Cerebellar cortex (tissue), 1 donor: ENCODE measurements around the gene RIC3.
"Not testable (repeated sequence)": the region's sequence is repeated elsewhere in the genome, so short reads cannot be mapped to it uniquely, and the experiment has no call there.

Source experiments
- DNase-seq: peaks from one replicate; pipeline ENCODE4 v3.0.0-alpha.2; 2015; ENCODE audit warnings: low spot score

RIC3 gene

DNA sequence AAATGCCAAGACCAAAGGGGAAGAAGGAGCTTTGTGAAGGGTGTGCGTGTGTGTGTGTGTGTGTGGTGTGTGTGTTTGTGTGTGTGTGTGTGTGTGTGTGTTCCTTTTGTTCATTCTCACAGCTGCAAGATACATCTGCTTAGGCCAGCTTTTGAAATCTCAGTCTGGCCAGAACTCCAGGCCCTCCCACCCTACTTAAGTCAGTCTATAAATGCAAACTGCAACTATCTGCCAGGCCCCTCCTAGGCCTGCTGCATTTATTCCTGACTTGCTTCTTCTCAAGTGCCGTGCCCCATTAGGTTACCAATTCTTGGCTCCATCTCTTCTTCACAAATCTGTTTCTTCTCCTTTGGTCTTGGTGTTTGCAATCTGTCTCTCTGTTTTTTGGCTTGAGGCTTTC lies 21.6 kb upstream of the RIC3 start:
- no peak for DNase-seq

DNA sequence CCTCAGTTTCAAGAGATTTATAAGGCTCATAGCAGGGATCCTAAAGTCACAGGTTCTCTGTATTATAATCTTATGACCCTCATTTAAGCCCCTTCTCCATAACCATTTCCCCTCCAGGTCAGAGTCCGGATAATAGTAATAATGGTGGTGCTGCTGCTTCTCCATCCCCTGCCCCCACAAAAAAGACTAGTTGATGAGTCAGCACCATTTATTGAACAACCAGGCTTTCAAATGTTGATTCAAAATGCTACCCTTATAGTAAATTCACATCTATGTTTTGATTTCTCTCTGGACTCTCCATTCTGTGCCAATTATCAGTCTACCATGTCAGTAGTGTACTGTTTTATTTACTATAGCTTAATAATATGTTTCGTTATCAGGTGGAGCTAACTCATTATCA lies 17.6 kb upstream of the RIC3 start:
- no peak for DNase-seq

DNA sequence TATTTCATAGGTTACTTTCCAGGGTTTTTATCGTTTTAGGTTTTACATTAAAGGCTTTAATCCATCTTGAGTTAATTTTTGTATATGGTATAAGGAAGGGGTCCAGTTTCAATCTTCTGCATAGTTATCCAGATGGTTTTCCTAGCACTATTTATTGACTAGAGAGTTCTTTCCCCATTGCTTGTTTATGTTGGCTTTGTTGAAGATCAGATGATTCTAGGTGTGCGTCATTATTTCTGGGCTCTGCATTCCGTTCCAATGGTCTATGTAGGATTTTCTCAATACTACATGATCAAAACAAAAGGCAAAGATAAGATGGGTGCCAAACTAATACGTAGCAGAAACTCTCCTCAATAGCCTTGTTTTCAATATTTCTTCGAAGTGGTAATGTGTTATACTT lies 14.3 kb upstream of the RIC3 start:
- DNase-seq = no peak

DNA sequence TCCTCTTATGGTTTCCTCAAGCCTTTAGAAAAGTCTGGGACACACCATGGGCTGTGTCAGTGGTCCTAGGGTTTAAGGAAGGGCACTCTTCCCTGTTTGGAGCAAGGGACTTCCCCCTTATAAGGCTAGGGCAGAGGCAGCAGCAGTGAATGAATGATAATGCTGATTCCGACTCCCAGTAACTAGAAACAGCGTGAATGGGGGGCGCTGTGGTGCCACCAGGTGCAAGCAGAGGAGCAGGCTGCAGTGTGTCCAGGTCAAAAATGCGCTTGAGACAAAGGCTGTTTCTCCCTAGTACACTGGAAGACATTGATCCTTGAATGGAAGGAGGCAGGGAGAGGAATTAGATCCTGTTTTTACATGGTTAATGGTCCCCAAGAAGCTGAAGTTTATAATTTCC lies 11.6 kb upstream of the RIC3 start:
- no peak for DNase-seq

DNA sequence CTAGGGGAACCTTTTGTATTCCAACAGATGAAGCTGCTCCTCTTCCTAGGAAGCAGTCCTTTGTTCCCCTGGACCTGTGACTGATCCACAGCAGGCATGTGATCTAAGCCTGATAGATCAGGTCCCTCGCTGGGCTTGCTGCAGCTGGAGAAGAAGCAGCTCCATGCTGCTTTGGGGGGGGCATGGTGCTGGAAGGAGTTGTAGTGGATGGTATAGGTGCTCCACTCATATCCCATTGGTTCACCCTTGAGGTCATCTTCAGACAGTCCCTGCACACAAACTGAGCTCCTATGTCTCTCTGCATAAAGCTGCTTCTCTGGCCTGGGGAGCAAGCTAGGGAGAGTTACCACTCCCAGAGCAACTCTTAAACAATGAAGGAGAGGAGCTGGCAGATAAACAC lies 9.5 kb upstream of the RIC3 start:
- no peak for DNase-seq

DNA sequence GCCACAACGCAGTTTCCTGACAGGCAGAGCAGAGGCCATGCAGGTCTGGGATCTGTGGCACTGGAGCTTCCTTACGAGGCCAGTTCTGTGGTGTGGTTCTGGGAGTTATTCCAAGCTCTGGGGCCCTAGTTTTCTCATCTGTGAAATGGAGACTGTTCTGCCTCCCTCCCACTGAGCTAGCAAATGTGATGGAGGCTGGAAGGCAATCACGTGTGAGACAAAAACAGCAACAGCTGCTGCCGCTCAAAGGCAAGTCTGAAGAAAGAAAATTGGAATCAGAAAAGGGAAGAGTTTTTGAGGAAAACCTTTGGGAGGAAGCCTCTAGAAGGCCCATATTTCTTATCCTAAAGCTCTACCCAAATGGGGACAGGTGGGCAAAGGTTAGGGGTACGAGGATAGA lies 8.3 kb upstream of the RIC3 start:
- no peak for DNase-seq

DNA sequence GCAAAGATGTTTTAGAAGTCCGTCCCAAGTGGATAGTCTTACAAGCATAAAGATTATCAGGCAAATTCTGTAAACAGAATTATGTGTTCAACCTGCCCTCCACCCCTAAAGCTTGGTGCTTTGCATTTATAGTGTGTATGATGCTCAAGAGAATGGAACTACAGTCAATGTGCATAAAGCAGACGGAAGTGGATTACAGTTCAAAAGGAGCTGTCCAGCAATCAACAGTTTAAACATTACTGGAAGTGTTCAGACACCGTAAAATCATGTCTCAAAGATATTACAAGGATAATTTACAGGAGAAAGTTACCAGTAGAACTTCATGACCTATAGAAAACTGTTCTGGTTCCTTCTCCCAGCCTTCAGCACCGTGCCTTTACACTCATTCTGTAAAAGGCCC lies 1.0 kb downstream of the RIC3 start:
- no peak for DNase-seq

DNA sequence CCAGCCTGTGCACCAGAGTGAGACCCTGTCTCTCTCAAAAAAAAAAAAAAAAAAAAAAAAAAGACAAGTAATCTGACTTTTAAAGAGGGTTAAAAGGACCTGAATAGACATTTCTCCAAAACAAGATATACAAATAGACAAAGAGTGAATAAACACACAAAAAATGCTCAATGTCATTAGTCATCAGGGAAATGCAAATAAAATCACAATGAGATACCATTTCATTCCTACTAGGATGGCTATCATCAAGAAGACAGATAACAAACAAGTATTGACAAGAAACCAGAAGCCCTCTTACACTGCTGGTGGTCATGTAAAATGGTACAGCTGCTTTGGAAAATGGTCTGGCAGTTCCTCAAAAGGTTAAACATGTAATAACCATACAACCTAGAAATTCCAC lies 4.1 kb downstream of the RIC3 start:
- no peak for DNase-seq

- not testable (repeated sequence) for DNase-seq
These were observed 7.1 kb downstream of the RIC3 start for GRCh38 chr11:8161627-8162304.

GRCh38 chr11:8156877-8157276 lies 11.9 kb downstream of the RIC3 start:
- DNase-seq = no peak

GRCh38 chr11:8149726-8150125 lies 19.1 kb downstream of the RIC3 start:
- no peak for DNase-seq

DNA sequence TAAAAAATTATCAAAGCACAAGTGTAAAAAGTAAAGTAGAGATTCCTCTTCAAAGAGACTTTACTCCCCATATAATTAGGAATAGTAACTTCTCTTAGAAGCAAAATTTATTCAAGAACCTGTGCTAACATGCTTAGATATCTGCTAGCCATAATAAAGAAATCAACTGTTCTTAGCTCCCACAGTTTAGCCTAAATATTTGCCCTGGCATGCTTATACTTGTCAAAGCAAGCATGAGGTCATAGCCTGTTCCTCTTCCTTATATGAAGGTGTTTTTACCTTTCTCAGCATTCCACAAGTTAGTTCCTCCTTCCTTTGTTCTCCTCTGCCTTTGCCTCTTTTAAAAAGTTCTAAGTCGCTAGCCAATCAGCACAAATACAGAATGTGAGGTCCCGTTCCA lies 30.3 kb downstream of the RIC3 start:
- no peak for DNase-seq

- no peak for DNase-seq
These were observed 41.4 kb downstream of the RIC3 start for GRCh38 chr11:8127447-8127846.

GRCh38 chr11:8126649-8127289 lies 42.1 kb downstream of the RIC3 start:
- DNase-seq = no peak

- no peak for DNase-seq
These were observed 46.6 kb downstream of the RIC3 start for GRCh38 chr11:8122173-8122764.

DNA sequence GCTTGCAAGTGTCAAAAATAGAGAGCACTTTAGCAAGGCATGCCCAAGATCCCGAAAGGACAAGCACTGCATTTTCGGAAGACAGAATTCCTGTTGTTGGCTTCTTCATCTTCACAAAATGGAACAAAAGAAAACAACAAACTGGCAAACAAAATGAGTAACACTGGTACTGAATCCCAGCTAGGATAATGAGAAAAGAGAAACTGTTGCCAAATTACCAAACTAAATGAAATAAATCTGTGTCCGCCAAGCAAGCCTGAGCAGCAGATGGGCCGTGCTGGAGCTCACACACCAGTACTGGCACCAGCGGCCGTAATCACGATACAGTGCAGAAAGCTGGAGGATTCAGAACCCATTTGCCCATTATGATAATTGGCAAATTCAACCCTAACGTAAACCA lies 57.2 kb downstream of the RIC3 start:
- peak; percentile 86 for DNase-seq

GRCh38 chr11:8110396-8110795 lies 58.4 kb downstream of the RIC3 start:
- no peak for DNase-seq

DNA sequence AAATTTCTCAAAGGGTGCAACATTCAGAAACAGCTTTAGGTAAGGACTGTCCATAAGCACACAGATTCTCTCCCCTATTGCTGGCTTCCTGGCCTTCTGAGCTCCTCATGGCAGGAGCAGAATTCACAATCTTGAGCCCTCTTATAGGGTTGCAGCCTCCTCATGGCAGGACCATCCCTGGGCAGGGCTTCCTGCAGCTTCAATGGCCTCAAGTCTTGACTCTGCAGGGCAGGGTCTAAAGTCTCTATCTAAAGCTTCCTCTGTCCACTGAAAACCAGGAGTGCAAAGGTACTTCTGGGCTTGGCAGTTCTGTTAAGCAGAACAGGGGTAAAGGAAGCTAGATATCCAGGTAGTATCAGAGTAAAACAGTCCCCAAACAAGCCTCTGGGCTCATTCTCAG lies 59.1 kb downstream of the RIC3 start:
- DNase-seq = no peak

DNA sequence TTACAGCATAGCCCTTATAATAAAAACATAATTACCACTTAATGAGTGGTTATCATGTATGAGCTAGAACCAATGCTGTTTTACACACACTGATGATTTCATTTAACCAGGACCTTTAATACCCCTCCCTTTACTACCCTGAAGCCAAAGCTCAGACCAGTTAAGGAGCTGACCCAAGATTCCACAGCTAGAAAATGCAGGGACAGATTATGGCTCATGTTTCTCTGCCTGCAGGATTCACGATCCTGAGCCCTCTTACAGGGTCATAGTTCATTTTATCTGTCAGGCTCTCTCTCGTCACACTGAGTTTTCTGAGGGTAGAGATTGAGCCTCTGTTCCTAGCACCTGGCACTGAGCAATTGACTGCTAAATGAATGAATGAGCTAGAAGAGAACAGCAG lies 60.4 kb downstream of the RIC3 start:
- DNase-seq = no peak

DNA sequence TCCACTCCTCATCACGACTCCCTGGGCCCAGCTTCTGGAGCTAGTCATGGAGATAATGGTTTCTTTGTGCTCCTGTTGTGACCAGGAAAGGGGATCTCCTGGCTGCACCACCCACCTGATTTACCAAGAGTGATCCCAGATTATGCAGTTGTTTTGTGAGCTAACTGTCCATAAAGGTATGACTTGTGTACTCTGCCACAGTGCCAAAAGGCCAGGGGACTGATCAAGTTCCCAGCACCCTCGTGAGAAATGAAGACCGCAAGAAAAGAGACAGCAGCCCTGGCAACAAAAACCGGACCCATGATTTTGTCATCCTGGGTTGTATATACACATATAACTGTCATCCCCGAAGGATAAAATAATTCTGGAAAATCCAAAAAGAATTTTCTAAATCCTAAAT lies 61.2 kb downstream of the RIC3 start:
- no peak for DNase-seq

GRCh38 chr11:8106679-8107078 lies 62.1 kb downstream of the RIC3 start:
- no peak for DNase-seq

DNA sequence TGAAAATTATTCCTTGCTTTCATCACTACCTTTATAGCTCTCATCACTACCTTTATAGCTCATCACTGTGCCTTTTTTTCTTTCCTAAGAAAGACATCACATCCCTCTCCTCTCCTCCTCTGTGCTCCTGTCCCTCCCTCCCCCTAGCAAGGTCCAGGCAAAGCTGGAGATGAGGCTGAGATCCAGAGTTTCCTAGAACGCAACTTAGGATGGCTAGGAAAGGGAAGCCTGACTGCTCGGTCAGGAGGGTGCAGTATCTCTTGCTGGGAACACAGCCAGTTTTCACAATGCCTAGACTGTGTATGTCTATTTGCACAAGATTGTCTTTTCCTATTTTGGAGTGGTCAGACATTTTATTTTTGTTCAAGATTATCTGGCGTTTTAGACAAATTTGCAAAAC lies 63.2 kb downstream of the RIC3 start:
- DNase-seq = no peak

DNA sequence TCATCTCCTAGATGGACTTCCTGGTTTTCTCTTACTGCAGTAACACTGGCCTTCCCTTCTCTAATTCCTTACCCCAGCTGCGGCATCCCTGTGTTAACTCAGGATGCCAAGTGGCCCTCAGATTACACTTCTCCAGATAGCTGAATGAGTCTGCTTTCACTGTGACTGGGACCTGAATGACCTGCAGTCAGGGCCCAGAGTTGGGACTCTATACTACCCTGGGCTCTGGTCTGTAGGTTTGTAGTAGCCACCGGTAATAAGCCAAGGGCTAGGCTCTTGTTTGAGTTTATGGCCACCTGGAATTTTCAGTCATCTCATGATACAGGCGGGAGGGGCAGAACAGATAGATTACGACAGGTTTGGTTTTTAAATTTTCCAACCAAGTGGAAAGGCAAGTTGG lies 63.7 kb downstream of the RIC3 start:
- no peak for DNase-seq

- no peak for DNase-seq
These were observed 64.9 kb downstream of the RIC3 start for GRCh38 chr11:8103909-8104308.
